IPS-20b (cell line): ENCODE measurements around the gene CLASP1.
"Not testable (repeated sequence)": the region's sequence is repeated elsewhere in the genome, so short reads cannot be mapped to it uniquely, and the experiment has no call there.

Source experiments
- H3K27ac ChIP-seq: one replicate; pipeline ENCODE4 v1.5.1; 2013; ENCODE audit warnings: low read length
- H3K27me3 ChIP-seq: 2 replicates; pipeline ENCODE4 v1.6.1; 2013; ENCODE audit warnings: mild to moderate bottlenecking, low read length, inconsistent platforms; ENCODE audit not compliant: insufficient read depth
- H3K36me3 ChIP-seq: 2 replicates; pipeline ENCODE4 v1.6.1; 2013; ENCODE audit warnings: low read depth, mild to moderate bottlenecking, inconsistent platforms, low read length, moderate library complexity; ENCODE audit not compliant: insufficient read depth
- H3K4me1 ChIP-seq: 2 replicates; pipeline ENCODE4 v1.6.1; 2013; ENCODE audit warnings: mild to moderate bottlenecking, control low read depth, inconsistent platforms, low read length, moderate library complexity; ENCODE audit not compliant: insufficient read depth
- H3K4me3 ChIP-seq: 2 replicates; pipeline ENCODE4 v1.5.1; 2013; ENCODE audit warnings: mild to moderate bottlenecking, low read length, inconsistent platforms
- H3K9ac ChIP-seq: 2 replicates; pipeline ENCODE4 v1.6.1; 2013; ENCODE audit warnings: low read depth, mild to moderate bottlenecking, inconsistent platforms, low read length, moderate library complexity
- H3K9me3 ChIP-seq: 2 replicates; pipeline ENCODE4 v1.6.1; 2013; ENCODE audit warnings: mild to moderate bottlenecking, low read depth, low read length, inconsistent platforms; ENCODE audit not compliant: insufficient read depth

The CLASP1 gene

DNA sequence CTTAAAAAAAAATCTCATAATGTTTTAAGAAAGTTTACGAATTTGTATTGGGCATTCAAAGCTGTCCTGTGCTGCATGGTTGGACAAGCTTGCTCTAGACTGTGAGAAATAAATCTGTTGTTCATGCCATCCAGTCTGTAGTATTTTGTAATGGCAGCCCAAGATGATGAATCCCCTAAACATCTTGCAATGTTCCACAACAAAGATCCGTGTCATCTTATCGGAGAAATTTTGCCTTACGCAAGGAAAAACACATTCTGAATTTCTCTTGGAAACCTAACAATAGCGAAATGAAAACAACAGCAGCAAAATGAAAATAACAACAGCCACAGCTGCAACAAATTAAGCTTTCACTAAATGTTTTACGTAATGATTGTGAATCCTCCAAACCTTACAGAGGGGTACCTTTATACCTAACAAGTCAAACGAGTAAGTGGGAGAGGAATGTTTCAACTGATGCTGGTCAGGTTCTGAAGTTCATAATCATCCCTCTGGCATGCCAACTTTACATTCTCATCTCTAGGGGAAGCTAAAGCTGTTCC lies 194.6 kb downstream of the CLASP1 start:
- H3K36me3 ChIP-seq = peaks cover 81% of the 10 kb centered on the region

DNA sequence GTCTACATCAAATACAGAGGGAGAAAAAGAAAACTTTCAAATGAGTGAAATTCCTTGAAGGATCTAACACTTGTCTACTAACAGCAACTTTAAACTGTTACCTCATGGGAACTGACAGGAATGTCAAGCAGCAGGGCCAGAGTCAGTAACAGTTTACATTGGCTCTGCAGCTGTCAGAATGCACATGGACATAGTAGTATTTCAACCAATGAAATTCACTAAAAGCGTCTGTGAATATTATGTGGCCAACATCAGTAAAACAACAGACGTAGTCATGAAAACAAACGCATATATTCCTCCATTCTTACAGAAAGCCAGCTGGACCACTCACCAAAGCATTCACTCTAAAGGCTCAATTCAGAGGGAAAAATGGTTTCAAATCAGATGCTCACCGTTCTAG lies 197.9 kb downstream of the CLASP1 start:
- H3K36me3 ChIP-seq = peaks cover 83% of the 10 kb centered on the region
- no peak overlapping the region for H3K4me3 ChIP-seq

More for the DNA sequence above, 194.6 kb downstream of the CLASP1 start:
- H3K4me1 ChIP-seq = no peaks in the 10 kb centered on the region
- H3K9ac ChIP-seq = no peak overlapping the region
- H3K27ac ChIP-seq = no peak overlapping the region
- H3K27me3 ChIP-seq = no peaks in the 10 kb centered on the region
- H3K9me3 ChIP-seq = no peaks in the 10 kb centered on the region
- H3K4me3 ChIP-seq = no peak overlapping the region

DNA sequence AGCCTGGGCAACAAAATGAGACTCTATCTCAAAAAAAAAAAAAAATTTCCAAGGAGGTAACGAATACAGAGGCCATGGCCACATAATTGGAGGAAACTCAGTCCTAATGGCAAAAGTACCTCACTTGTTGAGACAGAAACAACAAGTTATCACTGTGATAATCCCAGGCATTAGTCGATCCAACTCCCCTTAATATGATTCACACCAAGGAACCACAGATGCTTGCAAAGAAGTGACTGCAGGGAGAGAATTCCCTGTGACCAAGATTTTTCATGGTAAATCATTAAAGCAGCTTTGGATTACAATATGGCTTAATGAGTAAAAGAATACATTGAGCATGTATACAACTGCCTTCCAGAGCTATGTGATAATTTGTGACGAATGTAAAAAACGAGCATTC lies 199.0 kb downstream of the CLASP1 start:
- Histone ChIP-seq H3K9ac (no peak overlapping the region), H3K27me3 (no peaks in the 10 kb centered on the region), H3K4me3 (no peak overlapping the region), H3K9me3 (no peaks in the 10 kb centered on the region), H3K27ac (no peak overlapping the region), H3K36me3 (peaks cover 87% of the 10 kb centered on the region), H3K4me1 (no peaks in the 10 kb centered on the region)

More for the DNA sequence above, 197.9 kb downstream of the CLASP1 start:
- Histone ChIP-seq H3K27ac (no peak overlapping the region), H3K9me3 (no peaks in the 10 kb centered on the region), H3K9ac (no peak overlapping the region), H3K27me3 (no peaks in the 10 kb centered on the region), H3K4me1 (no peaks in the 10 kb centered on the region)

DNA sequence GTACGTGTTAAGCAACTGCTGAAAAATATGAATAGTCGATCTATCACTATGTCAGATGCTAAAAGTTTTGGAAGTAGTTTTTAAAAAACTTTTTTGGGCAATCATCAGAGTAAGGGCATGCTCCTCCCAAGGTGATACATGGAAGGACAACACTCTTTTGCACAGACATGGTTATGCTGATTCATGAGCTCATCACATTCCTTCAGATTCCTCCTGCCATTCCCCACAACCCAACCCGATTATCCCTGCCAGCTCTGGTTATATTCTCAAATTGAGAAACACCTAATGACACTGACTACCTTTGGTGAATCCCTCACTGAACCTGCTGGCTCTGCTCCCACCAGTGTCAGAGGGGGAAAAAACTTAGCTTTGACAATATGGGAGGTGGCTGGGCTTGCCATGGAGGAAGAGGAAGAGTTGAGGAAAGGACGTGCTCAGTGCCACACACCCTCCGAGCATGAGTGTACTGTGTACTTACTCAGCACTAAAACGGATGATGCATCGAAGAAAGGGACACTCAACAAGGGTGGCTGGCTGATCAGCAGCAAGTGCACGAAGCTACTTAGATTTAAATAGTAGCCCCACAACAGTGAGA lies 202.5 kb downstream of the CLASP1 start:
- H3K4me1 ChIP-seq = no peaks in the 10 kb centered on the region
- no peaks in the 10 kb centered on the region for H3K9me3 ChIP-seq
- no peaks in the 10 kb centered on the region for H3K27me3 ChIP-seq
- H3K9ac ChIP-seq = no peak overlapping the region
- no peak overlapping the region for H3K4me3 ChIP-seq
- H3K36me3 ChIP-seq = peaks cover 94% of the 10 kb centered on the region
- H3K27ac ChIP-seq = no peak overlapping the region

DNA sequence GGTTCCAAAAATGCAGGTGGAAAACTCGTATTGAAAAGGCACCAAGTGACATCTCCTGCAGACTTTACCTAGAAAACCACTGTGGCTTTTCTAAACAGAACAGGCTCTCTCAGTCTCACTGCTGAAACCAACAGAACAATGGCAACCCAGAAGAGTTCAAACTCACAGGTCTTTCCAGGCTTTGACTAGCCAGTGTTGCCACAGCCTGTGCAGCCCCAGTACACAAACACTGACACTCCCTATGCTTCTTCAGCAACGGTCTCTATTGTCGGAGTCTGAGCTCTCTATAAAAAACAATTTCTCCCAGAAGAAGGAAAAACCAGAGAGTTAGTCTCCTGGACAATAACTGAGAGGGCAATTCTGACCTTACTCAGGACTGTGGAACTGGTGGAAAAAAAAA lies 206.4 kb downstream of the CLASP1 start:
- no peak overlapping the region for H3K4me3 ChIP-seq
- no peak overlapping the region for H3K27ac ChIP-seq
- peaks cover 72% of the 10 kb centered on the region for H3K36me3 ChIP-seq
- no peaks in the 10 kb centered on the region for H3K4me1 ChIP-seq
- H3K27me3 ChIP-seq = no peaks in the 10 kb centered on the region
- no peaks in the 10 kb centered on the region for H3K9me3 ChIP-seq
- H3K9ac ChIP-seq = no peak overlapping the region

DNA sequence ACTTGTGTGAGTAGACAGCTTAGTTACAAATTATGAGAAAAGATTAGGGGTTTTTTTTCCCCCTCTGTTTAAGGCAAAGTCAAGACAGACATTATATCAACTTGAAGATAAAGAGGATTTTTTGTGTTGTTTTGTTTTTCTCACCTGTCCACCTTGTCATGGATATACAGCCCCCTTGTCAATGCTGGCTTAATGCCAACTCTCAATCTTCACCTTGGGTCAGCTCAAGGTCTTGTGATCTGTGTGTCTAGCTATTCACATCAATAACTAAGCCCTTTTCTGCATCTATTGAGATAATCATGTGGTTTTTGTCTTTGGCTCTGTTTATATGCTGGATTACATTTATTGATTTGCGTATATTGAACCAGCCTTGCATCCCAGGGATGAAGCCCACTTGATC lies 211.0 kb downstream of the CLASP1 start:
- H3K4me3 ChIP-seq, H3K9me3 ChIP-seq, H3K27ac ChIP-seq, H3K4me1 ChIP-seq, H3K27me3 ChIP-seq, H3K9ac ChIP-seq: not testable (repeated sequence)
- peaks cover 26% of the 10 kb centered on the region for H3K36me3 ChIP-seq

DNA sequence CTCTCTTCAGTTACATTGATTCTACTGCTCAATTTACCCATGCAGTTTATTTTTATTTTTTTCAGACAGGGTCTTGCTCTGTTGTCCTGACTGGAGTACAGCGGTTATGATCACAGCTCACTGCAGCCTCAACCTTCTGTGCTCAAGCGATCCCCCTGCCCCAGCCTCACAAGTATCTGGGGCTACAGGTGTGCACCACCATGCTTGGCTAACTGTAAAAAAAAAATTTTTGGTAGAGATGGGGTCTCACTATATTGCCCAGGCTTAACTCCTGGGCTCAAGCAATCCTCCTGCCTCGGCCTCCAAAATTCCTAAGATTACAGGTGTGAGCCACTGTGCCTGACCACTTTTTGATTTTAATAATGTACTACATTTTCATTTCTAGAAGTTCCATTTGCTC lies 212.3 kb downstream of the CLASP1 start:
- Histone ChIP-seq H3K27me3 (no peaks in the 10 kb centered on the region), H3K36me3 (peaks cover 17% of the 10 kb centered on the region; the same call in 1 of the 2 replicates), H3K9me3 (no peaks in the 10 kb centered on the region), H3K27ac (no peak overlapping the region), H3K9ac (no peak overlapping the region), H3K4me1 (no peaks in the 10 kb centered on the region), H3K4me3 (no peak overlapping the region)

DNA sequence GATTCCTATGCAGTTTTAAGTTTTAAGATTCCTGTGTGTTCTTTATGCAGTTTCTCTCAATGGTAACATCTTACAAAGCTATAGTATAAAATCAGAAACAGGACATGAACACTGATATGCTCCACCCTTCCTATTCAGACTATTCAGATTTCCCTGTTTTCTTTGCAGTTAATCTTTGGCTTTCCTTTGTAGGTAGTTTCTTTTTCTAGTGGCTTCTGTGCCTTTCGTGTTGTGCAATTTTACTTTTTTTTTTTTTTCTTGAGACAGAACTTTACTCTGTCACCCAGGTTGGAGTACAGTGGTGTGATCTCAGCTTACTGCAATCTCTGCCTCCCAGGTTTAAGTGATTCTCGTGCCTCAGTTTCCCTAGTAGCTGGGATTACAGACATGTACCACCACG lies 213.5 kb downstream of the CLASP1 start:
- no peaks in the 10 kb centered on the region for H3K9me3 ChIP-seq
- H3K9ac ChIP-seq = no peak overlapping the region
- no peaks in the 10 kb centered on the region for H3K4me1 ChIP-seq
- no peak overlapping the region for H3K27ac ChIP-seq
- no peak overlapping the region for H3K4me3 ChIP-seq
- H3K27me3 ChIP-seq = no peaks in the 10 kb centered on the region
- H3K36me3 ChIP-seq = peaks cover 12% of the 10 kb centered on the region; the same call in 1 of the 2 replicates

DNA sequence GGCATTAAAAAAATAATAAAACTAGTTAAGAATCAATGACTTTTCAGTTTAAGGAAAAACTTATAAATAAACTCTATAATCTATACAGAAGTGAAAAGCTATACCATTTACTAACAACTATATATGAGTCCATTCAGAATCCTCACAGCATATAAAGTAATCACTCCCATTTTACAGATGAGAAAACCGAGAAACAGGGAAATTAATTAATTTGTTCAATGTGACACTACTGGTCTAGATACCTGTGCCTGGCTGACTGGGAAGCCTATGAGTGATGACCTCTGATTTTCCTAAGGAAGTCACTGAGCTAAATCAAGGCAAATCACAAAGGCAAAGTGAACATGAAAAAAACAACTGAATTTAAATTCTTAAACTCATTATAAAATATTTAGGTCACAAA lies 218.0 kb downstream of the CLASP1 start:
- H3K4me1 ChIP-seq = no peaks in the 10 kb centered on the region
- H3K4me3 ChIP-seq = no peak overlapping the region
- no peak overlapping the region for H3K9ac ChIP-seq
- no peak overlapping the region for H3K27ac ChIP-seq
- H3K27me3 ChIP-seq = no peaks in the 10 kb centered on the region
- H3K36me3 ChIP-seq = peaks cover 41% of the 10 kb centered on the region
- no peaks in the 10 kb centered on the region for H3K9me3 ChIP-seq

DNA sequence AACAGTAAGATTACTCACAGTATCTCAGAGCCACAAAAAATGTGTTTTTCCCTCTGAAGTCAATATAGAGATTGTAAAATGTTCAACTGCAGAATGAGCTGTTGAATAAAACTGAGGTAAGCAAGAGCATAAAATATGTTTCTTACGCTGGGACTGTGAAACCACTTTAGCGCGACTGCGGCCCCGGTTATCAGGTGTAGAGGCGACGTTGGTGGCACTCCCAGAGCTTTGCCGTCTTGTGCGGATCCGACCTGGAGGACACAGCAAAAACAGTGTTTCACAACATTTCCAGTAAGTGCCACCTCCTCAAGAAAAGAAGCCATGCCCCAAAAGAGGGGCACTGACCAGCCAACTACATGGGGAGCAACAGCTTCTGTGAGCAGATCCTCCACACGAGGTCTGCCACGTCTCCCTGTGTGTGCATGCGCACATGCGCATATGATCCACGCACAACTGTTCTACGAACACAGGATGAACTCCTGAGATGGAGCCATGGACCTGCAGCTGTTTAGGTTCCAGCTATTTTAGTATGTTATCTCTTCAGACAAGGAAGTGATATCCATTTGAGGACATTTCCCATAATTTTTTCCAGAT lies 219.2 kb downstream of the CLASP1 start:
- Histone ChIP-seq H3K27me3 (no peaks in the 10 kb centered on the region), H3K9ac (no peak overlapping the region), H3K27ac (no peak overlapping the region), H3K4me3 (no peak overlapping the region), H3K4me1 (no peaks in the 10 kb centered on the region), H3K36me3 (peaks cover 52% of the 10 kb centered on the region), H3K9me3 (no peaks in the 10 kb centered on the region)

DNA sequence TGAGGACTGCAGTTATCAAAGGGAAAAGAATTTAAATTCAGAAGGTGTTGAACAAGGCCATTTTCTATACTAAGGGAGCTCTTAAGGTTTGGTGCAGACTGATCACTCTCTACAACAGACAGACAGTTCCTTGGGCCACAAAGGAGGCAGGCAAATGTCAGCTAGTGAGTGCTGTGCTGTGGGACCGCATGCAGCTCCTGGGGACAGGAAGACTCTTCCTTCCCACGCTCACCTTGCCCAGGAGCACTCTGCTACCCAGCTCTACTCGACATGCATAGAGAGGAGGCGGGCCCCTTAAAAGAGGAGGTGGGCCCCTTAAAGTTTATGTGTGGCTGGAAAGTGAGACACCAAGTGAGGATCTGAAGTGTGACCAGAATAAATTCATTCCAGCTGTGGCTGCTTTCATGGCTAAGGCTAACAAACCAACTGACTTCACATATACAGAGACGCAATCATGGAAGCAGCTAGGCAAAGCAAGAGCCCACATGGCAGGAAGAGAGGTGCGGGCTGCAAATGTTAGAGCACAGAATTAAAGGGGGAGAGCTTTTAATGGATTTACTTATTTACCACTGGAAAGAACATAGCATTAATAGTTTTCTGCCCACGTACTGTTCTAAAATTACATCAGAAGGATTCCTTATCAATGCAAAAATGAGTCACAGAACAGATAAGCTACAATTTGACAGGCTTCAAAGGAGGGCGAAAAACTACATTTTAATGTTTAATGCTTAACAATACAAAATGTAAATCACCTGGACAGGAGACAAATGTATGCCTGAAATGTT lies 220.0 kb downstream of the CLASP1 start:
- H3K4me3 ChIP-seq = no peak overlapping the region
- H3K27me3 ChIP-seq = no peaks in the 10 kb centered on the region
- H3K9ac ChIP-seq = no peak overlapping the region
- no peaks in the 10 kb centered on the region for H3K4me1 ChIP-seq
- no peaks in the 10 kb centered on the region for H3K9me3 ChIP-seq
- H3K36me3 ChIP-seq = peaks cover 59% of the 10 kb centered on the region
- no peak overlapping the region for H3K27ac ChIP-seq
